Breast epithelium (tissue), 4 donors: ENCODE data around the gene THSD4. TPM values are rescaled to one million over a fixed set of nuclear protein-coding genes. Genes with fewer than 3 reads are reported as not detected.

Source experiments
- DNase-seq, 2 donors: peaks; one replicate each; pipeline ENCODE4 v3.0.0-alpha.2; 2019; ENCODE audit warnings: low spot score in 2 of 2
- H3K27ac ChIP-seq, 2 donors: fragments of 200-600 bp; sonication (generic) in 1 of 2; one replicate each; pipeline ENCODE4 v1.5.1; 2016 to 2019; ENCODE audit warnings: mild to moderate bottlenecking in 1 of 2
- H3K27me3 ChIP-seq, 2 donors: fragments of 200-600 bp; sonication (generic) in 1 of 2; one replicate each; pipeline versions ENCODE4 v1.5.1 to v1.6.0; 2017 to 2019; ENCODE audit warnings: control low read depth in 1 of 2, mild to moderate bottlenecking in 1 of 2
- H3K36me3 ChIP-seq: fragments of 200-600 bp; one replicate; pipeline ENCODE4 v1.5.1; 2019
- H3K4me1 ChIP-seq, 2 donors: fragments of 200-600 bp; sonication (generic); one replicate each; pipeline ENCODE4 v1.5.1; 2016 to 2019; ENCODE audit warnings: control low read depth in 1 of 2
- H3K4me3 ChIP-seq, 3 donors: fragments of 200-600 bp; sonication (generic); 1 replicate in 2 of 3; 2 replicates in 1 of 3; pipeline ENCODE4 v1.5.1; 2016 to 2019; ENCODE audit warnings: mild to moderate bottlenecking in 3 of 3, moderate library complexity in 2 of 3
- H3K9me3 ChIP-seq, 2 donors: fragments of 200-600 bp; sonication (generic) in 1 of 2; one replicate each; pipeline ENCODE4 v1.5.1; 2016 to 2019; ENCODE audit warnings: control low read depth in 1 of 2
- POLR2A ChIP-seq: fragments of 450-650 bp; IDR thresholded peaks from one replicate; pipeline ENCODE4 v1.6.1; 2016; ENCODE audit warnings: antibody characterized with exemption, mild to moderate bottlenecking, moderate library complexity
- POLR2AphosphoS5 ChIP-seq, 3 donors: sonication (generic); formaldehyde crosslinking; IDR thresholded peaks; one replicate each; pipeline ENCODE4 v1.6.1; 2017; ENCODE audit warnings: antibody characterized with exemption in 3 of 3
- intact Hi-C: fragments of 100-400 bp; cut with DNase I; formaldehyde crosslinking; loops from one replicate; pipeline ENCODE4 v1.15.1; 2023; ENCODE audit warnings: low total_unique reads
- total RNA-seq, 3 donors: library from RNA; depleted of rRNA; stranded (reverse); fragments of >200 nt; gene quantifications; one replicate each; pipeline ENCODE4 v1.1.0, GENCODE V29; 2016
- TF ChIP-seq, protein P1 (sequence below), 3 donors: fragments of 450-650 bp; IDR thresholded peaks; one replicate each; pipeline ENCODE4 v1.5.1; 2016 to 2017; ENCODE audit warnings: antibody characterized with exemption in 3 of 3, mild to moderate bottlenecking in 3 of 3, moderate library complexity in 3 of 3

Gene THSD4
- total RNA-seq, 3 donors from 2014 or later: 0.64 to 58.7 (median 41.3) TPM

DNA sequence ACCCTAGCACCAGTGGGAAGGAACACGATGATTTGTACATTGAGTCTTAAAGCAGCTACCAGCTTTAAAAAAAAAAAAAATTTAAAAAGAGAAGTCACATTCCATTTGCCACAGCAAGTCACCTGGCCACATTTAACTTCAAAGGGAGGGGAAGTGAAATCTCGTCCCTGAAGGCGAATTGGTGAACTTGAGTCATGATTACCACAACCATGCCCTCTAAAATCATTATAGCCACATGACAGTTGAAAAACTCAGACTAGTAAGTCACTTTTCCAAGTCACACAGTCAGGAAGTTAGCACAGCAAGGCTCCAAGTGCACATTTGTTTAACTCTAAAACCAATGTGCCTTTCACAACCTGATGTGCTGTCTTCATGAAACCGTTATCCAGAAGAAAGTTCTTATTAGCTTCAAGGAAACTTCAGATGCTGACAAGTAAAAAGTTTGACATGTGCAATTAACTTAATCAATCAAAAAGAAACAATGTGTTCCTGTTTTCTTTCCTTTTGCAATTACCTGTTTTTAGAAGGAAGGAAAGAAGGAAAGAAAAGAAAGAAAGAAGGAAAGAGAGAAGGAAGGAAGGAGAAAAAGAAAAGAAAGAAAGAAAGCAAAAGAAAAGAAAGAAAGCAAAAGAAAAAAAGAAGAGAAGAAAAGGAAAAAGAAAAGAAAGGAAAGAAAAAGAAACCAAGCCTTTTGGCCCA lies 8.3 kb upstream of the THSD4 start:
- intact Hi-C loops: no loop called here
- no peaks in the 10 kb centered on the region for H3K27me3 ChIP-seq
- H3K9me3 ChIP-seq: no peaks in the 10 kb centered on the region
- TF ChIP-seq, protein P1, sequence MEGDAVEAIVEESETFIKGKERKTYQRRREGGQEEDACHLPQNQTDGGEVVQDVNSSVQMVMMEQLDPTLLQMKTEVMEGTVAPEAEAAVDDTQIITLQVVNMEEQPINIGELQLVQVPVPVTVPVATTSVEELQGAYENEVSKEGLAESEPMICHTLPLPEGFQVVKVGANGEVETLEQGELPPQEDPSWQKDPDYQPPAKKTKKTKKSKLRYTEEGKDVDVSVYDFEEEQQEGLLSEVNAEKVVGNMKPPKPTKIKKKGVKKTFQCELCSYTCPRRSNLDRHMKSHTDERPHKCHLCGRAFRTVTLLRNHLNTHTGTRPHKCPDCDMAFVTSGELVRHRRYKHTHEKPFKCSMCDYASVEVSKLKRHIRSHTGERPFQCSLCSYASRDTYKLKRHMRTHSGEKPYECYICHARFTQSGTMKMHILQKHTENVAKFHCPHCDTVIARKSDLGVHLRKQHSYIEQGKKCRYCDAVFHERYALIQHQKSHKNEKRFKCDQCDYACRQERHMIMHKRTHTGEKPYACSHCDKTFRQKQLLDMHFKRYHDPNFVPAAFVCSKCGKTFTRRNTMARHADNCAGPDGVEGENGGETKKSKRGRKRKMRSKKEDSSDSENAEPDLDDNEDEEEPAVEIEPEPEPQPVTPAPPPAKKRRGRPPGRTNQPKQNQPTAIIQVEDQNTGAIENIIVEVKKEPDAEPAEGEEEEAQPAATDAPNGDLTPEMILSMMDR (IDR thresholded peaks at IDR 0.05): no peak
- H3K36me3 ChIP-seq: no peaks in the 10 kb centered on the region
- H3K4me1 ChIP-seq: no peaks in the 10 kb centered on the region
- H3K27ac ChIP-seq: no peak overlapping the region
- DNase-seq: no peak
- H3K4me3 ChIP-seq: no peak overlapping the region

DNA sequence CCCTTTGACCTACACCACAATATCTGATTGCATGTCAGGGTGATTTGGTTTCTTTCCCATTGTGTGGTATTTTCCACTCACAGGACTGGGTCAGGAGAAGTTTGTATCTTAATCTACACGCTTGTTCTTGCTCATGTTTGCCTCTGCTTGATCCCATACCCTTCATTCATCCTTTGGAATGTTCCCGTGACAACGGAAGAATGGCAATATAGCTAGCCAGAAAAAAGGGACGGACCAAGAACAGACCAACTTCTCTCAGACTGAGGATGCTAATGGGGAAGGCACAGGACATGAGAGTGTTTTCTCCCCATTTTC lies 7.8 kb upstream of the THSD4 start:
- DNase-seq: no peak
- intact Hi-C loops: no loop called here

DNA sequence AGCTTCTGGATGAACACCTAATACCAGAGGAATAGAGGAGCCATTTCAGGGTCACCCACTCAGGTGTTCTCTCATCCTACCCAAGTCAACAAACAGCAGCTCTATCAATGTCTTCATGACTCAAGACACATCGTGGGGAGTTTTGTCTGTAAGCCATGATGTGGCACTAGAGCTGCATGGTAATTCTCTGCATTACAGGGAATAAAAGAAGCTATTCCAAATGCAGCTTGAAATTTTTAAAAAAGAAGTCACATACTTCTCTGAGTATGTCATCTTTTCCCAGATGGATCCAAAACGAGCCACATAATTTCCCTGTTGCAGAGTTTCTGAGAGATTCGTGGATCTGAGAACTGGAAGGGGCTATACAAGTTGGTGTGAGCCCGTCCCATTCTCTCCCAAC lies 6.1 kb upstream of the THSD4 start:
- intact Hi-C loops: no loop called here
- no peak overlapping the region for H3K27ac ChIP-seq
- DNase-seq: no peak

More for the DNA sequence above, 7.8 kb upstream of the THSD4 start:
- H3K4me1 ChIP-seq: no peaks in the 10 kb centered on the region
- H3K9me3 ChIP-seq: no peaks in the 10 kb centered on the region
- no peaks in the 10 kb centered on the region for H3K27me3 ChIP-seq
- TF ChIP-seq, protein P1 (IDR thresholded peaks at IDR 0.05): no peak
- no peak for TF ChIP-seq POLR2AphosphoS5 (IDR thresholded peaks at IDR 0.05)
- no peak for TF ChIP-seq POLR2A
- H3K4me3 ChIP-seq: no peak overlapping the region
- no peaks in the 10 kb centered on the region for H3K36me3 ChIP-seq
- no peak overlapping the region for H3K27ac ChIP-seq

DNA sequence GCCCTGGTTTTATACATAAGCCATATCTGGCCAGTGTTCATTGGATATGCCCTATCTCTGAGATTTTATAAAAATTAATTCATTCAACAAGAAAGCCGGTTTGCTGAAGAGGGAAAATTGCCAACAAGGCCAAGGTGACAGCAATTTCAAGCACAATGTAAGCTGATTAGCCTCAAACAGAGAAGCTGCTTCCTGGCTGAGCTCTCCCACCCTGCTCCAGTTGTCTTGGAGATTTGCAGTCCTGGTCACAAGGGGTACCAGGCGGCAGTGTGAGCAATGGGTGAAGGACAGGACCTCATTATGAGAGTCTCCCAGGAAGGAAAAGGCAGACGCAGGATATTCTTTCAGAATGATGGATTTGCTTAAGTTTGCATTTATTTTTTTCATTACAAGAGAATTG lies 5.4 kb upstream of the THSD4 start:
- Histone ChIP-seq H3K4me3 (no peak overlapping the region), H3K27ac (no peak overlapping the region), H3K9me3 (no peaks in the 10 kb centered on the region), H3K36me3 (no peaks in the 10 kb centered on the region), H3K27me3 (no peaks in the 10 kb centered on the region), H3K4me1 (no peaks in the 10 kb centered on the region)
- intact Hi-C loops: loop anchor here (10.0 kb wide), 1 partner anchor 335 kb away; no protein-coding TSS in a partner anchor
- TF ChIP-seq POLR2AphosphoS5 (IDR thresholded peaks at IDR 0.05): no peak
- TF ChIP-seq, protein P1 (IDR thresholded peaks at IDR 0.05): no peak
- no peak for TF ChIP-seq POLR2A
- no peak for DNase-seq

More for the DNA sequence above, 6.1 kb upstream of the THSD4 start:
- Histone ChIP-seq H3K9me3 (no peaks in the 10 kb centered on the region), H3K36me3 (no peaks in the 10 kb centered on the region), H3K27me3 (no peaks in the 10 kb centered on the region), H3K4me3 (no peak overlapping the region), H3K4me1 (no peaks in the 10 kb centered on the region)
- TF ChIP-seq, protein P1 (IDR thresholded peaks at IDR 0.05): no peak
- no peak for TF ChIP-seq POLR2AphosphoS5 (IDR thresholded peaks at IDR 0.05)
- TF ChIP-seq POLR2A: no peak

DNA sequence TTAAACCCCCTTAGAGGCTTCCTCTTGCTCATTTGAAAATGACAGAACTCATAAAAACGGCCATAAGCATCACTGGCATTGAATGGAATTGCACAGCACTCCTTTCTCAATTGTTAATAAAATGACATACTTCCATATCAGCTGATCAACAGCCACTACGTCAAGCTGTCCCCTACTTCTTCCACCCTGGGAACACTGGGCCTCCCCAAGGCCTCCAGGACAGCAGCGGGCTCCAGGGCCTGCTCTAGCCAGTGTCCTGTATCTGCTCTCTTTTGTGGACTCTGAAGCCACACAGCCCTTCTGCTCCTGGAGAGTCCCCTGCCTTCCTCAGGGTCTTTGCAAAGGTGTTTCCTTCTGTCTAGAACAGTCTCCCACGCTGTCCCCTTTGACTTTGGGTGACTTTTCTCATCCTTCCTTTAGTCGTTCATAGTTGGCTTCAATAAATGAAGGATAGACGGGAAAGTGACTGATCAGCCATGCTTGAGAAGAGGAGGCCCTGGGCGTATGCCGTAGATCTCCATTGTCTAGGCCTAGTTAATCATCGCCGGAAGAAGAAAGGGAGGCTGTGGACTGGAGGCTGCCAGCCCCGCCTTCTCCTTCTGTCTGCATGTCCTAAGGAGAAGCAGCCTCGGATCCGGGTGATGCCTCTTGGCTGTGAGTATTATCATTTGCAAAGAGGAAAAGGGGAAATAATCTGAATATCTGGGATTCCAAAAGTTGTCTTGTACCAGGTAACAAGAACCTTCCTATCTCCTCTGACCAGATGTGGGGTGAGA lies 4.7 kb upstream of the THSD4 start:
- no peaks in the 10 kb centered on the region for H3K4me1 ChIP-seq
- intact Hi-C loops: loop anchor here (10.0 kb wide), 1 partner anchor 334 kb away; no protein-coding TSS in a partner anchor

More for the DNA sequence above, 4.7 kb upstream of the THSD4 start:
- Histone ChIP-seq H3K4me3 (no peak overlapping the region), H3K9me3 (no peaks in the 10 kb centered on the region), H3K27ac (no peak overlapping the region), H3K27me3 (no peaks in the 10 kb centered on the region), H3K36me3 (no peaks in the 10 kb centered on the region)
- no peak for TF ChIP-seq POLR2AphosphoS5 (IDR thresholded peaks at IDR 0.05)
- TF ChIP-seq, protein P1 (IDR thresholded peaks at IDR 0.05): no peak
- TF ChIP-seq POLR2A: no peak
- DNase-seq: no peak
